ENCODE data around the gene EREG. TPM values are rescaled to one million over a fixed set of nuclear protein-coding genes. Genes with fewer than 3 reads are reported as not detected.
"Not testable (repeated sequence)": the region's sequence is repeated elsewhere in the genome, so short reads cannot be mapped to it uniquely, and the experiment has no call there.

Gene EREG
- total and polyA plus RNA-seq, 2 experiments from 2014 or later = not detected

DNA sequence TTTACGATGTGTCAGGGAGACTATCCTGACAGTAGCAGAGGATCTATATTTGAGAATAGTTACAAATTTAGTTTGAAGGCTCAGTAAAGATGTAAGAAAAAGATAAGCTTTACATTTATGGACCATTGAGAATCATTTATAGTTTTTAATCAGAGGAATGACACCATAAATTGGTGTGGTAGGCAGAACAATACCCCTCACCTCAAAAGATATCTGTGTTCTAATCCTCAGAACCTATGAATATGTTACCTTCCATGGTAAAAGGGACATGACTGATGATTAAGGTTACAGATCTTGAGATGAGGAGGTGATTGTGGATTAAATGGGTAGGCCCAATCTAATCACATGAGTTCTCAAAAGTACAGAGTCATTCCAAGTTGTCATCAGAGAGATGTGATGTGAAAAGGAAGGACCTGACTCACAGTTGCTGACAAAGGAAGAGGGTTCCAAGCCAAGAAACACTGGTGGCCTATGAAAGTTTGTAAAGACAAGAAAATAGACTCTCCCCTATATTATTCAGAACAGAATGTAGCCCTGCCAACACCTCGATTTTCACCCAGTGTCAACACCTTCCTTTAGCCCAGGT lies 27.0 kb downstream of the EREG start:
- H3K4me3 ChIP-seq = no peak overlapping the region
- DNase-seq (ENCODE audit: low read depth in 1 of 2, low spot score in 1 of 2) = no peak
- H3K27me3 ChIP-seq = peaks cover 14% of the 10 kb centered on the region
- no peak for TF ChIP-seq CTCF (IDR thresholded peaks at IDR 0.05; ENCODE audit: low read depth, low read length)
- no peaks in the 10 kb centered on the region for H3K4me1 ChIP-seq (ENCODE audit: low read depth)
- H3K9me3 ChIP-seq (ENCODE audit: low read depth) = no peaks in the 10 kb centered on the region
- H3K36me3 ChIP-seq = no peaks in the 10 kb centered on the region
- no peak overlapping the region for H3K27ac ChIP-seq

- H3K36me3 ChIP-seq = no peaks in the 10 kb centered on the region
- DNase-seq (ENCODE audit: low read depth in 1 of 2, low spot score in 1 of 2) = peak in 1 of 2 donors; percentile 78
- no peaks in the 10 kb centered on the region for H3K4me1 ChIP-seq (ENCODE audit: low read depth)
- no peaks in the 10 kb centered on the region for H3K9me3 ChIP-seq (ENCODE audit: low read depth)
- H3K27me3 ChIP-seq = peaks cover 11% of the 10 kb centered on the region
- no peak overlapping the region for H3K4me3 ChIP-seq
- no peak overlapping the region for H3K27ac ChIP-seq
- TF ChIP-seq CTCF (IDR thresholded peaks at IDR 0.05; ENCODE audit: low read depth, low read length) = no peak
Observed at GRCh38 chr4:74394476-74395136, 29.7 kb downstream of the EREG start.

DNA sequence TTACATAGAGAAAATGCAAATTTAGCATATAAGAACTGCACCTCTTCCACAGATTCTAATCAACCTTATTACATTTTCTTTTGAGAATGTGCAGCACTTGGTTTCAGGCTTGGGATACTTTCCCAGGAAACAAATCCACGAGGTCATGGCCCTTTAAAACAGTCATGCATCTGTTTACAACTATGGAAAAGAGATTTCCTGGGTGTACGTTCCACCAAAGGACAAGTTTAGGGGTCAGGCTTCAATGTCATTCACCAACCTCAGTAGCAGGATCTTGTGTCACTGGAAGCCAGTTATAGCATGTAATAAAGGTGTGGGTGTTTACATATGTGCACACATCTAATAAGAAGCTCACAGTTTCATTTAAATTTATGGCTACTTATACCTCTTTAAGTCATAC lies 30.7 kb downstream of the EREG start:
- Histone ChIP-seq H3K4me3 (no peak overlapping the region), H3K9me3 (ENCODE audit: low read depth) (no peaks in the 10 kb centered on the region), H3K36me3 (no peaks in the 10 kb centered on the region), H3K27me3 (peaks cover 3% of the 10 kb centered on the region), H3K27ac (no peak overlapping the region), H3K4me1 (ENCODE audit: low read depth) (no peaks in the 10 kb centered on the region)
- no peak for TF ChIP-seq CTCF (IDR thresholded peaks at IDR 0.05; ENCODE audit: low read depth, low read length)
- DNase-seq (ENCODE audit: low read depth in 1 of 2, low spot score in 1 of 2) = peak in 1 of 2 donors; percentile 36

GRCh38 chr4:74397748-74398426 lies 32.9 kb downstream of the EREG start:
- peak in 1 of 2 donors; percentile 31 for DNase-seq (ENCODE audit: low read depth in 1 of 2, low spot score in 1 of 2)
- Histone ChIP-seq H3K4me3 (no peak overlapping the region), H3K4me1 (ENCODE audit: low read depth) (no peaks in the 10 kb centered on the region), H3K36me3 (no peaks in the 10 kb centered on the region), H3K27me3 (no peaks in the 10 kb centered on the region), H3K9me3 (ENCODE audit: low read depth) (no peaks in the 10 kb centered on the region), H3K27ac (no peak overlapping the region)
- no peak for TF ChIP-seq CTCF (IDR thresholded peaks at IDR 0.05; ENCODE audit: low read depth, low read length)

GRCh38 chr4:74398894-74399589 lies 34.1 kb downstream of the EREG start:
- not testable (repeated sequence) for H3K27ac ChIP-seq; H3K27me3 ChIP-seq; H3K36me3 ChIP-seq; DNase-seq (ENCODE audit: low read depth in 1 of 2, low spot score in 1 of 2); H3K9me3 ChIP-seq (ENCODE audit: low read depth); H3K4me1 ChIP-seq (ENCODE audit: low read depth); H3K4me3 ChIP-seq
